ENCODE measurements around the gene RPS15. TPM values are rescaled to one million over a fixed set of nuclear protein-coding genes. Genes with fewer than 3 reads are reported as not detected.

The RPS15 gene
- polyA plus RNA-seq, 1 donor from 2014 or later: 3,226 TPM

DNA sequence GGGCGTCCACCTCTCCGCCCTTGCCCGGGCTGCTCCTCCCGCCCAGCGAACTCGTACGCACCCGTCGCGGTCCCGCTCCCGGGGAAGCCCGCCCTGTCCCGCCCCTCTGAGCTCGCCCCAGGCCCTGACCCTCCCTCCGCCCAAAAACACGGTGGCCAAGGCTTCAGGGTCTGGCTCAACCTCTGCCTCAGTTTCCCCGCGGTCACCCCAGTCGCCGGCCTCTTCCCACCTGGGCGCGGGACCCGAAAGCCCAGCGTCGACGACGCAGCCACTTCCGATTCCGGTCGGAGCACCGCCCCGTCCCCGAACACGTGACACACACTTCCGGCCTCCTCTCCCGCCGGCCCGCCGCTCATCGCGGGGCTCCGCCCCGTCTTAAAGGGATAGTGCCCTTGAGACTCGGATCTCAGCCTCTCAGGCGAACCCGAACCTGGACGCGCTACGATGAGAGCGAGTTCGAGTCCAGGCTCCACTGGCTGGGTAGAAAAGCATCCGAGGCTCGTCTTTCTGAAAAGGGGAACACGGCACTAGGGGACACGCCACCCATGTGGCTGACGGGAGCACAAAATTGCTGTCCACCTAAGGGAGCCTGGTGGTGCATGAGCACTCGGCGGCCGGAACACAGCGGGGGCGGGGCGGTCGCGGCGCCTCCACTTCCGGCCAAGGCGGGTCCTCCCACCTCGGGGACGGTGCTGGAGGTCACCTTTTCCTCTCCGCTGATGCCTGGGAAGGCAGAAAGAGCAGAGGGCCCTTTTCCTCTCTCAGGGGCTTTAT lies 40.9 kb downstream of the RPS15 start, which contains the start of gene C19orf25:
Gene C19orf25 (minus strand): TSS at position 282 of the 774 bp plus-strand sequence. CDS start 312 bp downstream, outside the sequence.
- H3K36me3 Mint-ChIP-seq: no peaks in the 10 kb centered on the region
- no peaks in the 10 kb centered on the region for H3K9me3 Mint-ChIP-seq
- peak within 1 kb of the TSS; percentile 98 to 100 (median 99) for H3K4me3 Mint-ChIP-seq
- H3K4me1 Mint-ChIP-seq: peaks cover 6 to 9% (median 7%) of the 10 kb centered on the region in 3 donors
- peak within 1 kb of the TSS; percentile 88 to 98 (median 97) for H3K27ac Mint-ChIP-seq
- H3K27me3 Mint-ChIP-seq: no peaks in the 10 kb centered on the region

DNA sequence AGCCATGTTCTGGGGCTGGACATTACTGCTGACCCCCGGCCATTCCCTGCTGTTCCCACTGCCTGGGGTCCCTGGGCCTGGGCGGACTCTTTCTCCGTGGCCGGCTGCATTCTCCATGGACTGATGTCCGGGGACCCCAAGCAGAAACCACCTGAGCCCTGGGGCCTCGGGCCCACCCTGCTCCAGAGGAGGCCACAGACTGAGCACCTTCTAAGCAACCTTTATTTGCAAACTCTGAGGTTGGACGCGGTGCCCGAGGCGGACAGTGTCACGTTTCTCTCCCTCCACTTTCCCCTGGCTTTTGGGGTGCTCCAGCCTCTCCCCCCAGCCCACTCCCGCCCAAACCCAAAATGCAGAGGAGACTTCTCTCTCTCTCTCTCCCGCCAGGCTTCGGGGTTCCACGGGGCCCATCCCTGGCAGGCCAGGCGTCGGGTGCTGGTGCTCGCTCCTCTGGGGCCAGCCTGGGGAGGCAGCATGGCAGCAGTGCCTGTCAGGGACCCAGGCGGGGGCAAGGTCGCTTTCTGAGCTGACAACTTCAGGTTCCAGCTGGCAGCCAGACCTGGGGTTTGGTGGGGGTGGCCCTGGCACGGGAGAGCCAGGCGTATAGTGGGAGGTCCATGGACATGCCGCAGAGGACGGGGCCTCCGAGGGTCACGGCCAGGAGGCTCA lies 43.2 kb downstream of the RPS15 start:
- no peaks in the 10 kb centered on the region for H3K9me3 Mint-ChIP-seq
- no peaks in the 10 kb centered on the region for H3K27me3 Mint-ChIP-seq
- peaks cover 6 to 9% (median 7%) of the 10 kb centered on the region in 3 donors for H3K4me1 Mint-ChIP-seq
- H3K36me3 Mint-ChIP-seq: no peaks in the 10 kb centered on the region
- peak overlapping the region in 1 of 4 donors; percentile 26 for H3K4me3 Mint-ChIP-seq
- no peak overlapping the region for H3K27ac Mint-ChIP-seq

DNA sequence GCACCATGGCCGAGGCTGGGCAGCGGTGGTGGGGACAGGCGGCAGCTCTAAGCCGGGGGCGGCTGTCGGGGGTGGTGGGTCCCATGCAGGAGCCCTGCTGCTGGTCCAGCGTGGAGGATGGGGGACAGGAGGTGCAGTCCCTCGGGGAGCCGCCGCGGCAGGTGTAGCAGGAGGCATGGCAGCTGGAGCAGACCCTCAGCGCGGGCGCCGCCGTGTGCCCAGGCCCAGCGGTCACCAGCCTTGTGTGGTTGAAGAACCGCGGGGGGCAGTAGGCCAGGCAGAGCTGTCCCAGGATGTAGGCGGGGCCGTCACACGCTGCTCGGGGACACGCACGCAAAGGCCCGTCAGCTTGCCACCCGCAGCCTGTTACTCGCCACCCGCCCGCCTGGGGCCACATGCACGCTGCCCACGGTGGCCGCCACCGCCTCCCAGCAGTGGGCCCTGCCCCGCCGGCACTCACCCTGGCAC lies 43.7 kb downstream of the RPS15 start:
- Mint-ChIP-seq H3K36me3 (no peaks in the 10 kb centered on the region), H3K27ac (no peak overlapping the region), H3K27me3 (no peaks in the 10 kb centered on the region), H3K4me3 (no peak overlapping the region), H3K4me1 (peaks cover 6 to 9% (median 7%) of the 10 kb centered on the region in 3 donors), H3K9me3 (no peaks in the 10 kb centered on the region)

DNA sequence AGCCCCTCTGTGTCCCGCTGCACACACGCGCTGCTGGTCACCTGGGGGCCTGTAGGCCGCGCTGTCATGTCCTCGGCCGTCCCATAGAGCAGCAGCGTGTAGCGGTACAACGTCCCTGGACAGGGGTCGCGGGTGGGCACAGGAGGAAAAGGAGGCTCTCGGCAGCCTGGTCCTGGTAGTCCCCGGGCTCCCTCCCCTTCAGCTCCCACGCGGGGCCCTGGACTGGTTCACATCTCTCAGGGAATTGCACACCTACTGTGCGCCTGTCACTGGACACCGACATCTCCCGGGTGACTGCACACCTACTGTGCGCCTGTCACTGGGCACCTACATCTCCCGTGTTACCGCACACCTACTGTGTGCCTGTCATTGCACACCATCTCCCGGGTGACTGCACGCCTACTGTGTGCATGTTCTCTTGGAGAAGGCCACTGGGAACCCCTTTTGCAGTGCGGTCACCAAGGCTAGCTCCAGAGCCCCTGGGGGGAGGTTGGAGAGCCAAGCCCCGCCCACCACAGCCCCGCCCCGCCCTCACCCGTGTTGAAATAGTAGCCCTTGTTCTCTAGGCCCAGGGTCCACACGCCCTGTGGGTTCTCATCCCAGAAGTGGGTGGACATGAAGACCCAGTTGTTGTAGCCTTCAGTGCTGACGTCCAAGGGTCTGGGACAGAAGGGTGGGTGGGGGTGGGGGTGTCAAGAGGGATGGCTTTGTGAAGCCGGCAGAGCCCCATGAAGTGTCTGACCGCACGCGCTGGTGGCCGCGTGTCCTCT lies 44.4 kb downstream of the RPS15 start:
- Mint-ChIP-seq H3K36me3 (no peaks in the 10 kb centered on the region), H3K27me3 (no peaks in the 10 kb centered on the region), H3K4me3 (no peak overlapping the region), H3K4me1 (peaks cover 5 to 7% (median 5%) of the 10 kb centered on the region in 3 donors), H3K9me3 (no peaks in the 10 kb centered on the region), H3K27ac (no peak overlapping the region)

DNA sequence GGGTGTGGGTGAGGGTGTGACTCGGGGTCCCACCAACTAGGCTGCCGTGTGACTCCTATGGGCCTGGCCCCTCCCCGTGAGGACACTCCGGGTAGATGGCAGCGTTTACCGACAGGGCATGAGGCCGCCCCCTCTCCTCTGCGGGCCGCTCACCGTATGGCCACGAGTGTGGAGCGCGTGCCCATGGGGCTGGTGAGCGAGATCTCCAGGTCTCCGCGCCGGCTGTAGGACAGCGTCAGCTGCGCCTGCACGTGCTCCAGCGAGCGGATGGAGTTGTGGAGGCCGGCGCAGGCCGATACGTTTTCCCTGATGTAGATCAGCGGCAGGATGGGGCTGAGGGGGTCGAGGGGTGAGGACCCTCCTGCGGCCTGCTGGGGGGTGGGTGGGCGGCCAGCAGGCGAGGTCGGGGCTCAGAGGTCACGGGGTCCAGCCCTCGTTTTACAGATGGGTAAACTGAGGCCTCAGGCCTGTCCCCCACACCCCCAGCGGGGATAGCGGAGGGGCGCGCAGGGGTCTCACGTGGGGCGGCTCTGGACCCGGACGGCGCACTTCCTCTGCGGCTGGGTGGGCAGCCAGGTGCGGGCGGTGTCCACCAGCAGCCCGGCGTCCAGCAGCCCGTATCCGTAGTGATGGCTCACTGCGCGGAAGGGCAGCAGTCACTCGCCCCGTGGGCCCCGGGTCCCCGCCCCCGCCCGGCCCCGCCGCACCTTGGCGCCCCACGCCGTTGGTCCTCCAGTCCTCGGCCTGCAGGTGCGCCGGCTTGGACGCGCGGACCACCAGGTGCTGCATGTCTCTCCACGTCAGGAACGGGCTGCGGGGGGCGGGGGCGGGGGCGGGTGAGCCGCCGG lies 45.2 kb downstream of the RPS15 start:
- Mint-ChIP-seq H3K4me1 (peaks cover 5 to 7% (median 5%) of the 10 kb centered on the region in 3 donors), H3K27me3 (no peaks in the 10 kb centered on the region), H3K4me3 (no peak overlapping the region), H3K9me3 (no peaks in the 10 kb centered on the region), H3K36me3 (no peaks in the 10 kb centered on the region), H3K27ac (no peak overlapping the region)

DNA sequence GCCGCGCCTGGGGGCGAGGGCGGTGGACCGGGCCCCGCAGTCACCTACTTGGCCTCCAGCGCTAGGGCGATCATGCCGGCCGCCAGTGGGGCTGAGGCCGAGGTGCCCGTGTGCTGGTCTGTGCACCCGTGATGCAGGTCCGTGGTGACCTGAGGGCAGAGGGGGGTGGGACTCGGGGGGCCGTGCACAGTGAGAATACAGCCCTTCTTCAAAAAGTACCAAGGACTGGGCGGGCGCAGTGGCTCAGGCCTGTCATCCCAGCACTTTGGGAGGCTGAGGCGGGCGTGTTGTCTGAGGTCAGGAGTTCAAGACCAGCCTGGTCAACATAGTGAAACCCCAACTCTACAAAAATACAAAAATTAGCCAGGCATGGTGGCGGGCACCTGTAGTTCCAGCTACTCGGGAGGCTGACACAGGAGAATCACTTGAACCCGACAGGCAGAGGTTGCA lies 45.8 kb downstream of the RPS15 start:
- no peak overlapping the region for H3K4me3 Mint-ChIP-seq
- no peaks in the 10 kb centered on the region for H3K36me3 Mint-ChIP-seq
- H3K27ac Mint-ChIP-seq: no peak overlapping the region
- H3K27me3 Mint-ChIP-seq: no peaks in the 10 kb centered on the region
- no peaks in the 10 kb centered on the region for H3K9me3 Mint-ChIP-seq
- peaks cover 3 to 4% (median 4%) of the 10 kb centered on the region in 3 donors for H3K4me1 Mint-ChIP-seq

DNA sequence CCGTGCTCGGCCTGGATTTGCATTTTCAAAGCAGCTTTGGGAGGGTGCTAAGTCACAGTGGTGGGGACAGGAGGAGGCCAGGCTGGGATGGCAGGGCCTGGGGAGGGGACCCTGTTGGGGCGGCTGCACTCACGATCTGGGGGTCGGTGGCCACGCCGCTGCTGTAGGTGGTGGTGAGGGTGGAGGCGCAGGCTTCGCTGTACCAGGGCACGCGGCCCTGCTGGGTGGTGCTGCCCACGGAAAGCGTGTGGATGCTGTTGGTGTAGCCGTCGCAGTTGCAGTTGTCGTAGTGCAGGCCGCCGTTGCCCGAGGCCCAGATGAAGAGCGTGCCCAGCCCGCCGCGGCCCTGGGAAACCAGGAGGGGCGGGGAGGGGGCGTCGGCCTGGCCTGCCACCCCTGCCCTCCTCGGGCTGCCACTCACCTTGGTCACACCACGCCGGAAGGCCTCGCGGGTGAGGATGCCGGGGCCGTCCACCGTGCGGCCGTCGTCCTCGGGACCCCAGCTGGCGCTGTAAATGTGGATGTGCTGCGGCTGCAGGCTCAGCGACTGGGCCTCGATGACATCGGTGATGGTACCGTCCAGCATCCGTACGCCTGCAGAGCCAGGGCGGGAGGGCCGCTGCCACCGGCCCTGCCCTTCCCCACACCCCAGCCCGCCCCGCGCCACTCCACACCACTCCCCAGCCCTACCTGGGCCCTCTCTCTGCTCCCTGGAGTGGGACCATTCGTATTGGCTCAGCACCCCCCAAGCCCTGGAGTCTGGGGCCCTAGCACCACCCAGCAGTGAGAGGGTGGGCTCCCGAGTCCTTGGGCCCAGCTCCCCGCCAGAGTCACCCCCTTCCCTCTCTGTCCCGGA lies 48.8 kb downstream of the RPS15 start:
- Mint-ChIP-seq H3K4me1 (peaks cover 0 to 13% (median 5%) of the 10 kb centered on the region in 3 donors), H3K36me3 (no peaks in the 10 kb centered on the region), H3K27me3 (peaks cover 2% of the 10 kb centered on the region), H3K4me3 (no peak overlapping the region), H3K9me3 (no peaks in the 10 kb centered on the region), H3K27ac (no peak overlapping the region)

DNA sequence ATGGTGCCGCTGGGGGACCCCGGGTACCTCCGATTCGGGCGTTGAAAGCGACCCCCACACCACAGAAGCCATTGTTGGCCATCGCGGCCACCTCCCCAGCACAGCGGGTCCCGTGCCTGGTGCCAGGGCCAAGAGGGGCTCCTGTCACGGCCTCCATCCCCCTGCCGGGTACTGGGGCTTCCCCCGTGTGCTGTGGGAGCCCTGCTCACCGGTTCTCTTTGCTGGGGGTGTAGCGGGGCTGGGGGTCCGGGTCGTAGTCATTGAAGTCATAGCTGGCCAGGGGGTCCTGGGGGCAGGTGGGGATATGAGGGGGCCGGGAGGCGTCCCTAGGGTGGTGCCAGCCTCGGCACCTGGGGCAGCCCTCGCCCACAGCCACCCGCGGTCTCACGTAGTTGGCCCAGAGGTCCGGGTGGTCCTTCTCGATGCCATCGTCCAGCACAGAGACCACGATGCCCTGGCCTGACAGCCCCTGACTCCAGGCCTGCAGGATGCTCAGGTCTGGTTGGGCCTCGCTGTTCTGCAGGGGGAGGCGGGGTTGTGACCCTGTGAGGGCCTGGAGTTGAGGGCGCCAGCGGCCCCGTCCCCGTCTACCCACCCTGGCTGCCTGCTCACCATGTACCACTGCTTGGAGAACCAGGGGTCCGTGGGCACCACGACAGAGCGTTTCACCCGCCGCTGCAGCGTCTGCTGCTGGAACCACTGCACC lies 49.5 kb downstream of the RPS15 start:
- H3K4me3 Mint-ChIP-seq: no peak overlapping the region
- no peak overlapping the region for H3K27ac Mint-ChIP-seq
- no peaks in the 10 kb centered on the region for H3K9me3 Mint-ChIP-seq
- H3K4me1 Mint-ChIP-seq: peaks cover 0 to 13% (median 5%) of the 10 kb centered on the region in 3 donors
- H3K27me3 Mint-ChIP-seq: peaks cover 2% of the 10 kb centered on the region
- no peaks in the 10 kb centered on the region for H3K36me3 Mint-ChIP-seq

DNA sequence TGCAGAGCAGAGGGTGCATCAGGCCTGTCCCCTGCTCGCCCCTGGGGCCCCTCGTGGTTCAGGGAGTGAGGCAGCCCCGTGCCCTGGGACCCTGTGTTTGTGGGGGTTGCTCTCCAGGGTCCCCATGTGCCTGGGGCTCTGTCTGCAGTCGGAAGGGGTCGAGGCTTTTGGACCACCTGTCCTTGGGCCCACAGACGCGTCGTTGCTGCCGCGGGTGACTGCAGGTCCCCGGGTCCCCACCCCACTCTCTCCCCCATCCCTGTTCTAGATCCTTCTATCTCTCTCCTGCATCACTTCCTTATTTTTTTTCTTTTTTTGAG lies 50.0 kb downstream of the RPS15 start:
- H3K27me3 Mint-ChIP-seq: peaks cover 2% of the 10 kb centered on the region
- H3K36me3 Mint-ChIP-seq: no peaks in the 10 kb centered on the region
- H3K9me3 Mint-ChIP-seq: no peaks in the 10 kb centered on the region
- H3K27ac Mint-ChIP-seq: no peak overlapping the region
- peak overlapping the region in 1 of 4 donors; percentile 23 for H3K4me3 Mint-ChIP-seq
- peaks cover 0 to 13% (median 5%) of the 10 kb centered on the region in 3 donors for H3K4me1 Mint-ChIP-seq

DNA sequence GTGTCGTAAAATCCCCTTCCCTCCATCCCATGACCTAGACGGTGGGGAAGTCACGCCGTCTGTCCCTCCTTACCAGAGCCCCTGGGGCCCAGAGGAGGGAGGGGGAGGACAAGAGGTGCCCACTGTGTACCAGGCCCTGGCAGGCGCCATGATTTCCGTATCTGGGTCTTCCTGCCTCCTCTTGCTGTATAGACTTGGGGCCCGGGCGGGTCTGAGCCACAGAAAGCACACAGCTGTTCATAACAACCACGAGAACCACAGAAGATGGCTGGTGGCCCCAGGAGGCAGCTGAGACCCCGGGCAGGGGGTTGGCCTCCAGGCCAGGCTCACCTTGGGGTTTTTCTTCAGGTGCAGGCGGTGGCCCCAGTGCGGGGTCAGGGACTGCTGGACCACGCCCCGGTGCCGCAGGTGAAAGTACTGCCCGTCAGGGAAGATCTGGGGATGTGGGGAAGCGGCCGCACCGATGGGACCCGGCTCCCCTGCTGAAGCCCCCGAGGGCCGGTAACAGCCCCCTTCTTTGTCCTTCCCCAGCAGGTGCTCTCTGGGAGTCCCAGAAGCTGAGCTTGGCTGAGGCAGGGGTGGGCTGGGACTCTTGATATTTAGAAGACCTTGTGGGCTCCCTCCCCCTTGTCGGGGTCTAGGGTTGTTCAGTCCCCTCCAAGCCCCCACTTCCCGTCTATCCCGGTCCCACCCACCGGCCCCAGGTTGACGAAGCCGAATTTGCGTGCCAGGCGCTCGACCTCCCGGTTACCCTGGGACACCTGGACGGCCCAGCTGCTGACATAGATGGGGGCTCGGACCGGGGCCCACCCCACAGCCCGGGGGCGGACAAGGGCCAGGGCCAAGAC lies 51.5 kb downstream of the RPS15 start:
- Mint-ChIP-seq H3K9me3 (no peaks in the 10 kb centered on the region), H3K4me1 (peaks cover 0 to 13% (median 5%) of the 10 kb centered on the region in 3 donors), H3K36me3 (no peaks in the 10 kb centered on the region), H3K27ac (peak overlapping the region in 2 of 3 donors; percentile 59 to 86), H3K4me3 (peak overlapping the region; percentile 22 to 84 (median 71)), H3K27me3 (peaks cover 2% of the 10 kb centered on the region)
